ENCODE results near the gene FAM210B.
"Not testable (repeated sequence)": the region's sequence is repeated elsewhere in the genome, so short reads cannot be mapped to it uniquely, and the experiment has no call there.

FAM210B gene

DNA sequence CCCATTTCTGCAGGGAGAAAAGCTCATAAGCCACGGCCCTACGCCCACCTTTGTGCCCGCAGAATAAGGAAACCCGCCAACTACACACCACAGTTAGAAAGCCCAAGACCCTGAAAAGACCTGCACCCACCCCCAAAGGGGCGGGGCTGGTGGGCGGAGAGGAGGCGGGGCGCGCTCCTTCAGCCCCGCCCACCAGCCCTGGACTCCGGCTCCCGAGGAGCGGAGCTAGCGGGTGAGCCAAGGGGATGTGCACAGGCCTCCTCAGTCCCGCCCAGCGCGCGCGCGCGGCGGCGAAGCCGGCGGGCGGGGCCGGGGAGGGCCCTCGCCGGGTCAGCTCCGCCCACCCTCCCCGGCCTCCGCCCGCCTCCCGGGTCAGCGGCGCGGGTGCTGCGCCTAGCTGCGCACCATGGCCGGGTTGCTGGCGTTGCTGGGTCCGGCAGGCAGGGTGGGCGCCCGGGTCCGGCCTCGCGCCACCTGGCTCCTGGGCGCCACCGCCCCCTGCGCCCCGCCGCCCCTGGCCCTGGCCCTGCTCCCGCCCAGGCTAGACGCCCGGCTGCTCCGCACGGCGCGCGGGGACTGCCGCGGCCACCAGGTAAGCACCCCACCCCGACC, at the start of gene FAM210B:
Gene FAM210B, plus strand, starts transcription at position 375 of the 612 bp plus-strand sequence. Its CDS starts 32 bp downstream, at position 407.
- DNase-seq (ENCODE audit: low read depth in 2 of 2): peak; percentile 62 to 76

- DNase-seq (ENCODE audit: low read depth in 2 of 2): no peak
These were observed 42.7 kb upstream of the FAM210B start for GRCh38 chr20:56316051-56316450.

DNA sequence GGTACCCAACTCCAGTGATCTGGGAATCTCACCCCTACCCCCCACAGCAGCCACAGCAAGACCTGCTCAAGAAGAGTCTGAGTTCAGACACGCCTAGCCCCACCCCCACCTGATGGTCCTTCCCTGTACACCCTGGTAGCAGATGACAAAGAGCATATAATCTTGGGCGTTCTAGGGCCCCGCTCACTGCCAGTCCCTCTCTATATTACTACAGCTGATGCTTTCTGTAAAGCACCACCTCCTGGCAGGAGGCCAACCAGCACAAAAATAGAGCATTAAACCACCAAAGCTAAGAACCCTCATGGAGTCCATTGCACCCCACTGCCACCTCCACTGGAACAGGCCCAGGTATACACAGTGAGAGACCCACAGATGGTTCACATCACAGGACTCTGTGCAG, 42.3 kb upstream of the FAM210B start:
- no peak for DNase-seq (ENCODE audit: low read depth in 2 of 2)

- no peak for DNase-seq (ENCODE audit: low read depth in 2 of 2)
These were observed 36.1 kb upstream of the FAM210B start for GRCh38 chr20:56322681-56323080.

GRCh38 chr20:56323206-56323605, 35.6 kb upstream of the FAM210B start:
- DNase-seq (ENCODE audit: low read depth in 2 of 2): no peak

DNA sequence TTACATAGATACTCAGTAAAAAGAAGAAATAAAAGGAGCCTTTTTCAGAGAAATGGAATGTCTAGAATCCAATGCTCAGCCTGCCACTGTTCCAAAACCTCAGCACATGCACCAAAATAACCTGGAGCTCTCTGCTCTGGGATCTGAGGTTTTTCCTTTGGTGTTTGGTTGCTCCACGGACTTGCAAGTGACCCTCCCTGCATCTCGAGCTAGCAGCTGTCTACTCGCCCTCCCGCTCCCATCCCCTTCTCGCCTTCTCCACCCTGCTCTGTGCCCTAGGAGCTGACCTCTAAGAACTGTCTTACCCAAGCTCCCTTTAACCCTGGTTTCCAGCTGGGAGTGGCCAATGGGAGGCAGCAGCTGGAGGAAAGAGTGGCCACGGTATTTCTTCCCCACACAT, 35.1 kb upstream of the FAM210B start:
- DNase-seq (ENCODE audit: low read depth in 2 of 2): no peak

DNA sequence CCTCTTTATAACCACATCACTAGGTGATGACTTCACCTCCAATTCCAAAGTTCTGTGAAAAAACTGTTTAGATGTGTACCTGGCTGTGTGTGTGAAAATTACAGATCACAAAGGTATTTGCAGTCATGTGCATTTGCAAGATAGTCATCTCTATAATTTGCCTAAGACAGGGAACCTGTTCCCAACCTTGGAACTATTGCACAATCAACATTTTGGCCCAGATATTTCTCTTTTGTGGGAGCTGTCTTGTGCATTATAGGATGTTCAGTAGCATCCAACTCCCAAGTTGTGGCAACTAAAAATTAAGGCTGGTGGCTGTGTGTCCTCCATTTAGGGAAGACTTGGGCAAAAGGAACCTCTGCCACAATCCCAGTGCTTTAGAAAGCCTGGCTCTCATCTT, 34.0 kb upstream of the FAM210B start:
- DNase-seq (ENCODE audit: low read depth in 2 of 2): no peak

GRCh38 chr20:56328861-56329260, 29.9 kb upstream of the FAM210B start:
- DNase-seq (ENCODE audit: low read depth in 2 of 2): no peak

DNA sequence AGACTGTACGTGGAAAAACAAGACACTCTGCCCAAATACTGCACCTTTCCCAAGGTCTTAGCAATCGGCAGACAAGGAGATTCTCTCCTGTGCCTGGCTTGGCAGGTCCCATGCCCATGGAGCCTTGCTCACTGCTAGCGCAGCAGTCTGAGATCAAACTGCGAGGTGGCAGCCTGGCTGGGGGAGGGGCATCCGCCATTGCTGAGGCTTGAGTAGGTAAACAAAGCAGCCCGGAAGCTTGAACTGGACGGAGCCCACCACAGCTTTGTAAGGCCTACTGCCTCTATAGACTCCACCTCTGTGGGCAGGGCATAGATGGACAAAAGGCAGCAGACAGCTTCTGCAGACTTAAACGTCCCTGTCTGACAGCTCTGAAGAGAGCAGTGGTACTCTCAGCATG, 22.1 kb upstream of the FAM210B start:
- DNase-seq (ENCODE audit: low read depth in 2 of 2): not testable (repeated sequence)

GRCh38 chr20:56342783-56343182, 16.0 kb upstream of the FAM210B start:
- no peak for DNase-seq (ENCODE audit: low read depth in 2 of 2)

- peak in 1 of 2 donors; percentile 26 for DNase-seq (ENCODE audit: low read depth in 2 of 2)
These were observed 14.9 kb upstream of the FAM210B start for GRCh38 chr20:56343861-56344381.

GRCh38 chr20:56345911-56346310, 12.9 kb upstream of the FAM210B start:
- DNase-seq (ENCODE audit: low read depth in 2 of 2): no peak

DNA sequence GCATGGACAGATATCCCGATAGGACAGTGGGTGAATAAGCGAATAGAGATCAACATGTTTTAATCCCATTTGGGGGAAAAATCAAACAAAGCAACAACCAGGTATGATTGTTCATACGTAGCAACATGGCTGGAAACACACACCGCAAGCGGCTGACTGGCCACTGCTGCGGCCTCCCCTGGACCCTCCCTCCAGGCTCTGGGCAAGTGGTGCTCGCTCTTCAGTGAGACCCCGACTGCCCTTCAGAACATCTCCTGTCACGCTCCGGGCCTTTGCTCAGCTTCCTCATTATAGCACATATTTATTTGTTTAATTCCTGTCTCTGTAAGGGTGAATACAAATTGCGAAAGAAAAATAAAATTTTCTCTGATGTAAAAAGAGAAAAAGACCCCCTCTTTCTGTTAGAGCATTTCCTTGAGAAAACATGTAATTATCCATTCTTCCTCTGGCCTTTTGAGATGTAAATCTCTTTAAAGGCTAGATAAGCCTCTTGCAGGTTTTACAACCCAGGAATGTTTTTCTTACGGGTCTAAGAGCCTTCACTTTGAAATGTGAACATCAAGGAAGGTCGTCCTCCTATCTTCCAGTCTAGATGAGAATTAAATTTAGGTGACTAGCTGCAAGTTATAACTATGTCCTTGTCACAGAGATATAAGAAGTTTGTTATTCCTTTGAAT, 11.0 kb upstream of the FAM210B start:
- no peak for DNase-seq (ENCODE audit: low read depth in 2 of 2)

- no peak for DNase-seq (ENCODE audit: low read depth in 2 of 2)
These were observed 10.5 kb upstream of the FAM210B start for GRCh38 chr20:56348305-56348693.

GRCh38 chr20:56348746-56349145, 10.0 kb upstream of the FAM210B start:
- DNase-seq (ENCODE audit: low read depth in 2 of 2): no peak

- DNase-seq (ENCODE audit: low read depth in 2 of 2): no peak
These were observed 7.9 kb upstream of the FAM210B start for GRCh38 chr20:56350842-56351241.

DNA sequence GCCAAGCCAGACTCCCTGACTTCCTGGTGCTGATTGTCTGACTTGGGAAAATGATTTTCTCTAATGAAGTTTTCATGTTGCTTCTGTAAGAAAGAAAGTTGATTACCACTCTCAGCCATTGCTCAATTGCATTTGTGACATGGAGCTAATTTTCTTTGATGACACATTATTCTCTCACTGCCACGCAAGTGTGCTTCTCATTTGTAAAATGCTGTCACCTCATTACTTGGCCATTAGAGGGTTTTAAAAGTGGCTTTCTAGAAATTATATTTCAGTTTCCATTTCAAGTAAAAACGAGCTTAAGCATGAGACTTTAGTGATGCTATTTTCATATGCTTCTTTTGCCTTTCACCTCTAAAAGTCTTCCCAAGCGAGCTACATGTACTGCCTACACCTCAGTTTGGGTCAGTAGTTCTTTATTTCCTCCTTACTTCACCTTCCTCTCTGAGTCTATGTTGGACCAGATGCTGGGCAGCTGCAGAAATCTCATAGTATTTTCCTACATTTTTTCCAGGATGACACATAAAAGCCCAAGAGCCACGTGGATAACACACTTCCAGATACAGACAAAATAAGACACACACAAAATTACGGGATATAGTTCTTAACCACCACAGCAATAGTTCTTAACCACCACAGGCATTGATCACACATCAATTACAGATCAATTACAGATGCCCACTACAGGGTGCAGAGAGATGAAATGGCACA, 6.3 kb upstream of the FAM210B start:
- DNase-seq (ENCODE audit: low read depth in 2 of 2): no peak

- no peak for DNase-seq (ENCODE audit: low read depth in 2 of 2)
These were observed 5.4 kb upstream of the FAM210B start for GRCh38 chr20:56353356-56353755.

DNA sequence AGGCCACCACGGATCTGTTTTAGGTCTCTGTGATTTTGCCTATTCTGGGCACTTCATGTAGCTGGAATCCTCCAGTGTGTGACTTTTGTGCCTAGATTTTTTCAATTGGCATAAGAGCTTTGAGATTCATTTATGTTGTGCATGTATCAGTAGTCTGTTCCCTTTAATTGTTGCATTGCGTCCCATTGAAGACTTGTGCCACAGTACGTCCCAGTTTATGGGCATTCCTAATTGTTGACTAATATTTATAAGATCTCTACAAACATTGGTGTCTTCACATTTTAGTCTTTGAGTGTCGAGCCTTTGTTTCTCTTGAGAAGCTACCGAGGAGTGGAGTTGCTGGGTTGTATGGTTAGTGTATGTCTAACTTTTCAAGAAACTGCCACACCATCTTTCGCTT, 704 bp upstream of the FAM210B start:
- no peak for DNase-seq (ENCODE audit: low read depth in 2 of 2)

DNA sequence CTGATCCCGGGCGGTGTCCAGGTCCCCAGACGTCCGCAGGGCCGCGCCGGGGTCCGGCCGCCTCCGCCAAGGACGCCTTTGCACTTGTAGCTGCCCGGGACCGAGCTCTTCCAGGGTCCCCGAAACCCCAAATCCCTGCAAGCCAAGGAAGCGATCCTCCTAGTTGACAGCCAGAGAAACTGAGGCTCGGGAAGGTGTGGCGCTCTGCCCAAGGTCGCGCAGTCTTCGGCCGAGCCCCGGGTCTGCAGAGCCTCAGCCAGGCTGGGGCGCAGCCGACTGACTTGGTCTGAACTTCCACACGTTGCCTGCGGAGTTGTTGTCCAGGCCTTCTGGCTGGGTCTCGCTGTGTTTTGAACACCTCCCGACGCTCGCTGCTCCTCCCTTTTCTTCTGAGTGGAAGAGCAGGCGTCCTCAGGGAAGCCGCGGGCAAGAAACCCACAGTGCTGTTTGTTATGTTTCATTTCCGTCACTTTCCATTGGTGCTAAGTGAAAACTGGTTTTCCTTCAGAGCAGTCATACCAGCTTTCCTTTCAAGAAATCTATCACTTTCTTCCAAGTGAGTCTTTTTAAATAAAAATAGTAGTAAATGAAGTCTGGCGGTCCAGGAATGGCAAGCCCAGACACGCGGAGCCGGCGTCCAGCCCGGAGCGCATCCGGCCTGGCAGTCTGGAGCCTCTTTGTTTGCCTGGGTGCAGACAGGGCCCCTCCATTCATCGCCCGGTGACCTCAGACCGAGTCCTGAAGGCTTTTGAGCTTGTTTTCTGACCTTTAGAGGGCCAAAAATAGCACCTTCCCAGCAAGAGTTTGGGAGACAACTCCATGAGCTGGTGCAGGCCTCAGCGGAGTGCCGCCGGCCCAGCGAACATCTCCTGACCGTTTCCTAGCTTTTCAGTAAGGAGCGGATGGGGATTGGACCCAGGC, 698 bp downstream of the FAM210B start:
- peak in 1 of 2 donors; percentile 6 for DNase-seq (ENCODE audit: low read depth in 2 of 2)

- DNase-seq (ENCODE audit: low read depth in 2 of 2): no peak
These were observed 1.5 kb downstream of the FAM210B start for GRCh38 chr20:56360133-56360907.

Measured in stimulated activated CD4-positive, alpha-beta T cell treated with anti-CD3 and anti-CD28 coated beads, Interleukin-1b, Interleukin-23, amount 100 ng/mL, for 4 hours (primary cell).